Effector memory CD4-positive, alpha-beta T cell (primary cell): ENCODE data around the gene RASSF3.

ENCODE experiments used
- DNase-seq, 3 donors: peaks; one replicate each; pipeline ENCODE4 v3.0.0-alpha.2; 2020
- H3K27ac ChIP-seq: 2 replicates; pipeline ENCODE4 v1.7.0; 2013; ENCODE audit warnings: mild to moderate bottlenecking, low read length, moderate library complexity; ENCODE audit not compliant: insufficient read depth, poor library complexity, severe bottlenecking
- H3K27me3 ChIP-seq: replicated peaks from 2 replicates; pipeline ENCODE4 v1.7.0; 2013; ENCODE audit warnings: mild to moderate bottlenecking, low read length; ENCODE audit not compliant: insufficient read depth, control insufficient read depth, poor library complexity, severe bottlenecking
- H3K36me3 ChIP-seq: 2 replicates; pipeline ENCODE4 v1.7.0; 2013; ENCODE audit warnings: mild to moderate bottlenecking, low read length, moderate library complexity; ENCODE audit not compliant: control insufficient read depth, insufficient read depth
- H3K4me1 ChIP-seq: 2 replicates; pipeline ENCODE4 v1.7.0; 2013; ENCODE audit warnings: low read length, mild to moderate bottlenecking; ENCODE audit not compliant: control insufficient read depth, insufficient read depth, poor library complexity, severe bottlenecking
- H3K4me3 ChIP-seq: 2 replicates; pipeline ENCODE4 v1.7.0; 2013; ENCODE audit warnings: low read length, low read depth, mild to moderate bottlenecking; ENCODE audit not compliant: insufficient read depth, poor library complexity, severe bottlenecking
- H3K9me3 ChIP-seq: 2 replicates; pipeline ENCODE4 v1.7.0; 2013; ENCODE audit warnings: mild to moderate bottlenecking, low read length, moderate library complexity; ENCODE audit not compliant: control insufficient read depth

RASSF3 gene

DNA sequence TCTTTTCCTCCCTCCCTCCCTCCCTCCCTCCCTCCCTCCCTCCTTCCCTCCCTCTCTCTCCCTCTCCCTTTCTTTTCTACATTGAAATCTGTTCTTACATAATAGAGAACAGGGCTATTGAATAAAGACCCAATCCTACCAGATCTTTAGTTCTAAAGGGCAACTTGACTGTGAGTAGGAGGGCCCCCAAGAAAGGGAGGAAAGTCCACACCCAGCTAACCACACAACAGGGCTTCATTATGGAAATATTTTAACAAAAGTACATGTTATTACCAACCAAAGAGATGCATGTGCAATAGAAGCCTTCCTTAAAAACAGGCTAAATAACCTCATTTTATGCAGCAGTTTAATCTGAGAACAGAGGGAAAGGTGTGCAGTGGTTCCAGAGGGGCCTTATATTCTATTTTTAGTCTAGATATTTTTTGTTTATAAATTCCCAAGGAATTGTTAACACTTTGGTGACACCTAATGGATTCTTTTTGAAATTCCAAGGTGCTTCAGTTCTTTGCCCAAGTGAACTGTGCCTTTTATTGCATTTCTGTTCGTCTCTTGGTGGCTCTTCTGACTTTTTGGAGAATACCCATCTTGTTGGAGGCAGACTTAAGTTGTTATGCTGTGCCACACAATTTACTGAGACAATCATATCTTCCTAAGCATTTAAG, 85.9 kb downstream of the RASSF3 start:
- Histone ChIP-seq H3K4me1 (peaks cover 50% of the 10 kb centered on the region), H3K27me3 (no peaks in the 10 kb centered on the region), H3K4me3 (no peak overlapping the region), H3K27ac (peak overlapping the region; percentile 27), H3K36me3 (peaks cover 31% of the 10 kb centered on the region), H3K9me3 (no peaks in the 10 kb centered on the region)
- DNase-seq: no peak

DNA sequence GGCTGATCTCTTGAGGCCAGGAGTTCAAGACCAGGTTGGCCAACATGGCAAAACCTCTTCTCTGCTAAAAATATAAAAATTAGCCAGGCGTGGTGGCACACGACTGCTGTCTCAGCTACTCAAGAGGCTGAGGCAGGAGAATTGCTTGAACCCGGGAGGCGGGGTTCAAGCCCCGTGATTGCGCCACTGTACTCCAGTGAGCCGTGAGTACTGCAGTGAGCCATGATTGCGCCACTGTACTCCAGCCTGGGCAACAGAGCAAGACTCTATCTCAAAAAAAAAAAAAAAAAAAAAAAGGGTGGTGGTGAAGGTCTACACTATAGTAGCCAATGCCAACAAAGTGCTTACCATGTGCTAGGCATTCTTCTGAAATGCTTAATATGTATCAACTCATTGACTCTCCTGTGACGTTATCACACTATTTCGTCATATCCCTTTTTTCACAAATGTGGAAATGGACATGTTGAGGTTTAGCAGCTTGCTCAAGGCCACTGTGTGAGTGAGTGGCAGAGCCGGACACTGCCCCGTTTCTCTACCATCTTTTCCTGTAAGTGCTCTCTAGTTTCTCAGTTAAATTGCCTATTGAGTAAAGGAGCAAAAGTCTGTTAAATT, 89.3 kb downstream of the RASSF3 start:
- DNase-seq: no peak
- H3K4me1 ChIP-seq: peaks cover 36% of the 10 kb centered on the region
- no peak overlapping the region for H3K27ac ChIP-seq

DNA sequence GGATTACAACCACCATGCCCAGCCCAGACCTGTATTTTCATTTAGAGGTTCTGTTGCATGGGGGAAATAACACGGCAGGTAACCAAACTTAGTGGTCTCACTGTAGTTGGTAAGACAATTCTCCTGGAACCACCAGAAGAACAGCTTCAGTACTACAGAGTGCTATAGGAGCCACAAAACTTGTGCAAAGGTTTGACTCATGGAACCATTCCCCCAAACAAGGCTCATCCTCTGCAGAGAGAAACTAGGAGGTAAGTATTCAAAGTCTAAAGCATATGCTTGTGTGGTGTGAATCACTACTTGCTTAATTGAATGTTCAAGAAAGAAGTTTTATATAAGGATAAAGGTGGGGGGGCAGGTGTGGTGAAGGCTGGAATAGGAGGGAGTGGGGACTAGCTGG, 90.2 kb downstream of the RASSF3 start:
- Histone ChIP-seq H3K4me3 (no peak overlapping the region), H3K9me3 (no peaks in the 10 kb centered on the region), H3K36me3 (peaks cover 8% of the 10 kb centered on the region), H3K27me3 (no peaks in the 10 kb centered on the region), H3K4me1 (peaks cover 32% of the 10 kb centered on the region), H3K27ac (peak overlapping the region; percentile 42)
- DNase-seq: no peak

More for the DNA sequence above, 89.3 kb downstream of the RASSF3 start:
- no peaks in the 10 kb centered on the region for H3K9me3 ChIP-seq
- H3K36me3 ChIP-seq: peaks cover 15% of the 10 kb centered on the region
- H3K27me3 ChIP-seq: no peaks in the 10 kb centered on the region
- H3K4me3 ChIP-seq: no peak overlapping the region

DNA sequence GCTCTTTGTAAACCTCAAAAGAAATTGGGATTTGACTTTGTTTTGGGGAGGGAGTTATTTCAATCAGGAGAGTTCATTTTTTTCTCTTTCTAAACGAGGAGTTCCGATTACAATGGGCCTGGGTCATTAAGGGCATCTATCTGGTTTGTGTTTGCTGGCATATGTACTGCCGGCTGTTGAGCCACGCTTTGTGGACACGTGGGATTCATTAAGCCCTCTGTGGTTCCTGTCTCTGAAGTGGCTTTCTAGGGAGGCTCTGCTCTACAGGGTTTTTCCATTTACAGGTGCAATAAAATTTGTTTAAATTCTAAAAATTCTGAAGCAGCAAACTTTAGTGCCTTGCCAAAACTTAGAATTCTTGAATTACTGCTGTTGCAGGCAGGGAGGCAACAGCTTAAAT, 91.0 kb downstream of the RASSF3 start:
- Histone ChIP-seq H3K4me3 (no peak overlapping the region), H3K4me1 (peaks cover 26% of the 10 kb centered on the region), H3K27ac (peak overlapping the region; percentile 42), H3K36me3 (peaks cover 6% of the 10 kb centered on the region), H3K27me3 (no peaks in the 10 kb centered on the region), H3K9me3 (no peaks in the 10 kb centered on the region)
- DNase-seq: no peak

DNA sequence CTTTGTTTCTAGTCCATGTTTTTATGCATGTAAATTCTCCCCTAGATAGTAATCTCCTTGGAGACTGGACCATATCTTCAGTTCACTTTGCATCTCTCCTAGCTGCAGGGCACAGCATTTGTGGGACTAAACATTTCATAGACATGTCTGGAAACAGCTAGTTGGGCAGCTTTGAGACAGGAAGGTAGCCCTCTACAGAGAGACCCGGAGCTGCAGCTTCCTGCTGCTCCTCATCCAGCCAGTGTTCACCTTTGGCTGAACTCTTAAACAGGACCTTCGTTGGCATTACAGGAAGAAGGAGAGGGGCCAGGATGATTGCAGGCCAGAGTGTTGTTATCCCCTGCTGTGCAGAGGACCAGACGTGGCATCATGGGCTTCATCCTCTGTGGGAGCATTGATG, 96.0 kb downstream of the RASSF3 start:
- Histone ChIP-seq H3K27ac (no peak overlapping the region), H3K4me1 (peaks cover 5% of the 10 kb centered on the region), H3K27me3 (no peaks in the 10 kb centered on the region), H3K36me3 (peaks cover 6% of the 10 kb centered on the region), H3K4me3 (no peak overlapping the region), H3K9me3 (no peaks in the 10 kb centered on the region)
- DNase-seq: no peak

DNA sequence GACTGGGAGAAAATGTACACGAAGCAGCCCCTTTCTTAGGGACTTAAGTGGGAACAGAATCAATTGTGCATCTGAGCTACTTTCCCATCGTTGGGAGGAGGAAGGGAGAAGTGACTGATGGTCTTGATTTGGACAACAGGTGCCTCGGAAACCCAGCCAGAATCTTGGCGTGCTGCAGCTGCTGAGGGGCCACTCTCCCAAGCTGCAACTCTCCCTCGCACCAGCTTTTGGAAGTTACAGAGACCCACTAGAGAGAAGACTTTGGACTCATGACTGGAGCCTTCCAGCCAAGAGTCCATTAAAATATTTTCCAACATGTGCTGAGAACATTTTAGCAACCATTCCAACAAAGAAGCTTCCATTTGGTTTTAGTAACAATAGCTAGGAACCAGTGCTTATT, 96.6 kb downstream of the RASSF3 start:
- Histone ChIP-seq H3K27me3 (no peaks in the 10 kb centered on the region), H3K27ac (no peak overlapping the region), H3K9me3 (no peaks in the 10 kb centered on the region), H3K4me3 (no peak overlapping the region), H3K36me3 (peaks cover 6% of the 10 kb centered on the region), H3K4me1 (no peaks in the 10 kb centered on the region)
- no peak for DNase-seq

DNA sequence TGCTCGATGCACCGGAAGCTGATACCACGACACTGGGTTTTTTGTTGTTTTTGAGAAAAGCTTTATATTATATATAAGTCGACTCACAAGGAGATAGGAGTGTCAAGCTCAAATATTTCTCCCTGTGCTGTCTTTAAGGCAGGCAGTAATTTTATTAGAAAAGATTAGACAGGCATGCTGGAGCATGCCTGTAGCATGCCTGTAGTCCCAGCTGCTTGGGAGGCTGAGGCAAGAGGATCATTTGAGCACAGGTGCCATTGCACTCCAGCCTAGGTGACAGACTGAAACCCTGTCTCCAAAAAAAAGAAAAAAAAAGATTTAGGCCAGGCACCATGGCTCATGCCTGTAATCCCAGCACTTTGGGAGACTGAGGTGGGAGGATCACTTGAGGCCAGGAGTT, 97.1 kb downstream of the RASSF3 start:
- Histone ChIP-seq H3K9me3 (no peaks in the 10 kb centered on the region), H3K27ac (no peak overlapping the region), H3K4me1 (no peaks in the 10 kb centered on the region), H3K36me3 (peaks cover 5% of the 10 kb centered on the region), H3K27me3 (no peaks in the 10 kb centered on the region), H3K4me3 (no peak overlapping the region)
- no peak for DNase-seq

DNA sequence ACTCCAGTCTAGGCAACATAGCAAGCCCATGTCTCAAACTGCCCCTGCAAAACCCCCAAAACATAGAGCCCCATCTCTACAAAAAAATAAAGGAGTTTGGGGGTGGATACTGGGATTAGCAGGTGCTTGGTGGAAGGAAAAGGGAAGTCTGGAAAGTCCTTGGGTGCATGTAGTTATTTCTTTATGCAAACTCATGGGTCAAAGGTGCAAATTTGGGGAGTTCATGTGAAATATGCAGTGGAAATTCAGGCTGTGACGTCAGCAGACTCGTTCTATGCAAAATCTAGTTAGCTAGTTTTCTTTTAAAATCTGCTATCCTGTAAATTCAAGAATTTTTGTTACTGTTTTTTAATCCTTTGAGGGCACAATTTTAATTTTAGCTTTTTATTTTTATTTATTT, 97.6 kb downstream of the RASSF3 start:
- H3K4me3 ChIP-seq: no peak overlapping the region

DNA sequence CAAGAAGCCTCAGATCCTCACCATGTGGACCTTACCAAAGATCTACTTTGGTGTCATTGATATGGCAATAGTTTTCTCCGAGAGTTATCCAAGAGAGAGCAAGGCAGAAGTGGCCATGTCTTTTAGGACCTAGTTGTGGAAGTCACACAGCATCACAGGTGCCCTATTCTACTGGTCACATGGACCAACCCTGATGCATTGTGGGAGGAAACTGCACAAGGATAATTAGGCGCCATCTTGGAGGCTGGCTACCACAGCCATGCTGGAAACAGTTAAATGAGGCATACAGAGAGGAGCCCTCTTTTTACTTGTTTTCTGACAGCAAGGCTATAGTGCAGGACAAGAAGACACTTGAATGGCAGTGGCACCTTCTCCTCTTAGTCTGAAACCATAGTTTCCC, 99.1 kb downstream of the RASSF3 start:
- no peak for DNase-seq
- Histone ChIP-seq H3K27me3 (no peaks in the 10 kb centered on the region), H3K27ac (no peak overlapping the region), H3K4me1 (no peaks in the 10 kb centered on the region), H3K4me3 (no peak overlapping the region), H3K36me3 (no peaks in the 10 kb centered on the region), H3K9me3 (no peaks in the 10 kb centered on the region)

More for the DNA sequence above, 97.6 kb downstream of the RASSF3 start:
- Histone ChIP-seq H3K27ac (no peak overlapping the region), H3K9me3 (no peaks in the 10 kb centered on the region), H3K4me1 (no peaks in the 10 kb centered on the region), H3K27me3 (no peaks in the 10 kb centered on the region), H3K36me3 (no peaks in the 10 kb centered on the region)
- DNase-seq: no peak

DNA sequence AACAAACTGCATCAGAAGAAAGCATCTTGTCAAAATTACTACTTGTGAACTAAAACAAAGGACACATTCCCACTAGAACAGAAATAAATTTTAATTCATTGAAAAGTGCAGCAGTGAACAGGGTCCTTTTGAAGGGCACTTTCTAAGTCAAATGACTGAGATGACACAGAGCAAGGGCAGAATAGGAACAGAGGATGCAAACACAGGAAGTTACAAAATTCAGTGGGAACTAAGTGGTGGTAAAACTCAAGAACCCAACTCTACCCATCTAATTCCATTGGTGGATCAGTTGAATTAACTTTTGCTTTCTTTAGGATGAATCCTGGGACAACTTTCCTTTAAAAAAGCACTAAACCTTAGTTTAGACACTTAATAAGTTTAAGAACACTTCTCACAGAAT, 103.1 kb downstream of the RASSF3 start:
- no peak overlapping the region for H3K27ac ChIP-seq
- no peak for DNase-seq
- peaks cover 15% of the 10 kb centered on the region for H3K36me3 ChIP-seq
- H3K4me3 ChIP-seq: no peak overlapping the region
- no peaks in the 10 kb centered on the region for H3K27me3 ChIP-seq
- H3K4me1 ChIP-seq: no peaks in the 10 kb centered on the region
- no peaks in the 10 kb centered on the region for H3K9me3 ChIP-seq
